ENCODE measurements around the gene LPAR5.

GRCh38 chr12:6574576-6575295, 61.0 kb downstream of the LPAR5 start:
- TF ChIP-seq EZH2 (IDR thresholded peaks at IDR 0.05; ENCODE audit: borderline replicate concordance, low read depth, low read length, poor library complexity, severe bottlenecking): no peak
- TF ChIP-seq, protein P1, sequence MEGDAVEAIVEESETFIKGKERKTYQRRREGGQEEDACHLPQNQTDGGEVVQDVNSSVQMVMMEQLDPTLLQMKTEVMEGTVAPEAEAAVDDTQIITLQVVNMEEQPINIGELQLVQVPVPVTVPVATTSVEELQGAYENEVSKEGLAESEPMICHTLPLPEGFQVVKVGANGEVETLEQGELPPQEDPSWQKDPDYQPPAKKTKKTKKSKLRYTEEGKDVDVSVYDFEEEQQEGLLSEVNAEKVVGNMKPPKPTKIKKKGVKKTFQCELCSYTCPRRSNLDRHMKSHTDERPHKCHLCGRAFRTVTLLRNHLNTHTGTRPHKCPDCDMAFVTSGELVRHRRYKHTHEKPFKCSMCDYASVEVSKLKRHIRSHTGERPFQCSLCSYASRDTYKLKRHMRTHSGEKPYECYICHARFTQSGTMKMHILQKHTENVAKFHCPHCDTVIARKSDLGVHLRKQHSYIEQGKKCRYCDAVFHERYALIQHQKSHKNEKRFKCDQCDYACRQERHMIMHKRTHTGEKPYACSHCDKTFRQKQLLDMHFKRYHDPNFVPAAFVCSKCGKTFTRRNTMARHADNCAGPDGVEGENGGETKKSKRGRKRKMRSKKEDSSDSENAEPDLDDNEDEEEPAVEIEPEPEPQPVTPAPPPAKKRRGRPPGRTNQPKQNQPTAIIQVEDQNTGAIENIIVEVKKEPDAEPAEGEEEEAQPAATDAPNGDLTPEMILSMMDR (conservative IDR thresholded peaks at IDR 0.05; ENCODE audit: low read depth, low read length): no peak

Data from A673 (cell line).